ENCODE results near the gene SLC16A2. TPM values are rescaled to one million over a fixed set of nuclear protein-coding genes. Genes with fewer than 3 reads are reported as not detected.
"Not testable (repeated sequence)": the region's sequence is repeated elsewhere in the genome, so short reads cannot be mapped to it uniquely, and the experiment has no call there.

Gene SLC16A2
- total RNA-seq, 1 experiment from 2014 or later = 55.2 TPM

DNA sequence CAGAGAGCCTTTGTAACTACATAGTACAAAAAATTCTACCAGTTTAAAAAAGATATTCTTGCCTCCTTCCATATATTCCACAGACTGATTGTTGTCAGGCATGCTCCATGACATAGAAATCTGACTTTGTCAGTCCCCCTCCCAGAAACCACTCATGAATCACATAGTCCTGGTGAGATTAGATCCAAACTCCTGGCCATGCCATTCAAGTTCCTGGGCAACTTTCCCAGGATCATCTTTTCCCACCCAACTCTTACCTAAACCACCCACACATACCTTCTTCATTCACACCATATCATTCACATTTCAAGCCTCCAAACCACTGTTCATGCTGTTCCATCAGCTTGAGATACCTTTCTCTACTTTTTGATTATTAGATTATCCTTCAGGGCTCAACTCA is 46.4 kb downstream of the SLC16A2 start:
- no peak for ATAC-seq
- DNase-seq (ENCODE audit: low spot score) = no peak
- peaks cover 11% of the 10 kb centered on the region for H3K9me3 Mint-ChIP-seq
- ChIA-PET CTCF (interaction anchor here (0.8 kb wide), 1 partner anchor 26 kb away, joined by 3 read pairs; no protein-coding TSS in a partner anchor), POLR2A (no interaction called here)
- no peaks in the 10 kb centered on the region for H3K27me3 Mint-ChIP-seq (ENCODE audit: low read depth)
- no peak overlapping the region; the same call in 1 of the 2 replicates for H3K27ac Mint-ChIP-seq
- no peaks in the 10 kb centered on the region for H3K4me1 Mint-ChIP-seq
- H3K36me3 Mint-ChIP-seq = peaks cover 6% of the 10 kb centered on the region
- TF ChIP-seq MLX (CRISPR knock-in tag; IDR thresholded peaks at IDR 0.05) (no peak), TCF7 (CRISPR knock-in tag; IDR thresholded peaks at IDR 0.05; ENCODE audit: low read depth) (no peak), PRRX2 (CRISPR knock-in tag; IDR thresholded peaks at IDR 0.05) (no peak), HMGA2 (CRISPR knock-in tag; IDR thresholded peaks at IDR 0.05) (no peak), KAT7 (CRISPR knock-in tag; IDR thresholded peaks at IDR 0.05; ENCODE audit: borderline replicate concordance) (no peak), ERG (CRISPR knock-in tag; IDR thresholded peaks at IDR 0.05) (no peak), TP53 (CRISPR knock-in tag; IDR thresholded peaks at IDR 0.05) (no peak), NFE2L1 (CRISPR knock-in tag; IDR thresholded peaks at IDR 0.05) (no peak), E2F1 (CRISPR knock-in tag; IDR thresholded peaks at IDR 0.05) (no peak), ZNF317 (CRISPR knock-in tag; IDR thresholded peaks at IDR 0.05; ENCODE audit: borderline replicate concordance, low read depth) (no peak), CTCF (IDR thresholded peaks at IDR 0.05) (no peak), ZNF532 (CRISPR knock-in tag; IDR thresholded peaks at IDR 0.05; ENCODE audit: borderline replicate concordance) (no peak)
- TF ChIP-seq, protein P1, sequence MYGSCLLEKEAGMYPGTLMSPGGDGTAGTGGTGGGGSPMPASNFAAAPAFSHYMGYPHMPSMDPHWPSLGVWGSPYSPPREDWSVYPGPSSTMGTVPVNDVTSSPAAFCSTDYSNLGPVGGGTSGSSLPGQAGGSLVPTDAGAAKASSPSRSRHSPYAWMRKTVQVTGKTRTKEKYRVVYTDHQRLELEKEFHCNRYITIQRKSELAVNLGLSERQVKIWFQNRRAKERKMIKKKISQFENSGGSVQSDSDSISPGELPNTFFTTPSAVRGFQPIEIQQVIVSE (CRISPR knock-in tag; IDR thresholded peaks at IDR 0.05; ENCODE audit: borderline replicate concordance) = no peak
- H3K4me3 Mint-ChIP-seq = no peak overlapping the region

DNA sequence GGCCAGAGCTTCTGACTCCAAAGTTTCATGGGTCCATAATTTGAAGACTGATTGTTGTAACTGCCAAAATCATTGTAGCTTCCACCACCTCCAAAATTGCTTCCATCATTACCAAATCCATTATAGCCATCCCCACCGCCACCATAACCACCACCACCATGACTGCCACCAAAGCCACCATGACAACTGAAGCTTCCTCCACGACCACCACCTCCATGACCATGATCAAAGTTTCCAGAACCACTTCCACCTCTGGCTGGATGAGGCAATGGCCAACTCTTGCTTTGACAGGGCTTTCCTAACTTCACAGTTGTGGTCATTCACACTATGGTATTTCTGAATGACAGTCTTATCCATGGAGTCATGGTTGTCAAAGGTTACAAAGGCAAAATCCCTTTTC is 51.8 kb downstream of the SLC16A2 start:
- POLR2A ChIA-PET = interaction anchor here (0.6 kb wide), 1 partner anchor 52 kb away, joined by 5 read pairs; the partner anchor contains the start of gene SLC16A2
- DNase-seq (ENCODE audit: low spot score); ATAC-seq; H3K27me3 Mint-ChIP-seq (ENCODE audit: low read depth); H3K27ac Mint-ChIP-seq; H3K4me3 Mint-ChIP-seq; CTCF ChIA-PET; H3K4me1 Mint-ChIP-seq: not testable (repeated sequence)
- Mint-ChIP-seq H3K9me3 (peaks cover 21% of the 10 kb centered on the region), H3K36me3 (peaks cover 16% of the 10 kb centered on the region)
